ENCODE measurements around the gene ABCC3.

GRCh38 chr17:50609380-50610074, 25.2 kb upstream of the ABCC3 start:
- TF ChIP-seq ZNF274 (IDR thresholded peaks at IDR 0.05; ENCODE audit: borderline replicate concordance, extremely low read depth, low read length) (no peak), CTCF (IDR thresholded peaks at IDR 0.05; ENCODE audit: control extremely low read depth in 1 of 3, insufficient read depth in 1 of 3, low read depth in 1 of 3, low read length in 3 of 3) (no peak), RAD21 (IDR thresholded peaks at IDR 0.05 in 1 of 2, conservative IDR thresholded peaks at IDR 0.05 in 1 of 2; ENCODE audit: low read depth in 2 of 2, low read length in 2 of 2) (no peak), HDAC2 (IDR thresholded peaks at IDR 0.05; ENCODE audit: borderline replicate concordance in 1 of 2, low read depth in 2 of 2, low read length in 2 of 2) (no peak), BRCA1 (IDR thresholded peaks at IDR 0.05; ENCODE audit: low read depth, low read length) (no peak), JUN (IDR thresholded peaks at IDR 0.05; ENCODE audit: low read depth, low read length) (no peak), CHD1 (IDR thresholded peaks at IDR 0.05; ENCODE audit: low read depth, low read length) (no peak), CTBP2 (IDR thresholded peaks at IDR 0.05; ENCODE audit: borderline replicate concordance, insufficient read depth, insufficient read length, low read length) (no peak), MAFK (IDR thresholded peaks at IDR 0.05; ENCODE audit: low read depth, low read length) (no peak), CHD2 (IDR thresholded peaks at IDR 0.05; ENCODE audit: low read length) (no peak), MAX (IDR thresholded peaks at IDR 0.05) (no peak)

Measured in H1 (cell line).